Heart right ventricle (tissue), 16 donors: ENCODE data around the gene ZFYVE28. TPM values are rescaled to one million over a fixed set of nuclear protein-coding genes. Genes with fewer than 3 reads are reported as not detected.
A peak's percentile ranks its signal among the peaks of the same experiment; 100 is the strongest.
"Not testable (repeated sequence)": the region's sequence is repeated elsewhere in the genome, so short reads cannot be mapped to it uniquely, and the experiment has no call there.

Source experiments
- ATAC-seq, 8 donors: fragments of 200-7000 bp; cut with Tn5 transposase; one replicate each; pipeline ENCODE4 v1.9.1; 2020; ENCODE audit warnings: mild to moderate bottlenecking in 8 of 8, moderate library complexity in 8 of 8, moderate number of reproducible peaks in 1 of 8
- DNase-seq, 2 donors: peaks; one replicate each; pipeline ENCODE4 v3.0.0-alpha.2; 2020
- H3K27ac ChIP-seq, 10 donors: fragments of 200-600 bp; sonication (generic) in 2 of 10; one replicate each; pipeline versions ENCODE4 v1.5.0 to v1.8.0; 2020 to 2022; ENCODE audit warnings: mild to moderate bottlenecking in 3 of 10
- H3K27me3 ChIP-seq, 7 donors: fragments of 200-600 bp; one replicate each; pipeline ENCODE4 v1.8.0; 2021 to 2022; ENCODE audit warnings: mild to moderate bottlenecking in 2 of 7
- H3K36me3 ChIP-seq, 9 donors: fragments of 200-600 bp; sonication (generic) in 1 of 9; one replicate each; pipeline versions ENCODE4 v1.5.0 to v1.8.0; 2020 to 2022; ENCODE audit warnings: mild to moderate bottlenecking in 2 of 9
- H3K4me1 ChIP-seq, 9 donors: fragments of 200-600 bp; sonication (generic) in 1 of 9; one replicate each; pipeline versions ENCODE4 v1.5.0 to v1.8.0; 2020 to 2022; ENCODE audit warnings: mild to moderate bottlenecking in 4 of 9
- H3K4me3 ChIP-seq, 10 donors: fragments of 200-600 bp; sonication (generic) in 2 of 10; one replicate each; pipeline versions ENCODE4 v1.5.0 to v1.8.0; 2020 to 2022; ENCODE audit warnings: mild to moderate bottlenecking in 7 of 10, moderate library complexity in 2 of 10
- H3K9me3 ChIP-seq, 11 donors: fragments of 200-600 bp in 10 of 11; sonication (generic) in 2 of 11; one replicate each; pipeline versions ENCODE4 v1.5.0 to v1.8.0; 2013 to 2022; ENCODE audit warnings: mild to moderate bottlenecking in 2 of 11, control low read depth in 1 of 11, moderate library complexity in 1 of 11
- CTCF ChIP-seq, 9 donors: fragments of 200-600 bp; sonication (generic) in 2 of 9; IDR thresholded peaks; one replicate each; pipeline versions ENCODE4 v1.5.0 to v1.8.0; 2021 to 2022; ENCODE audit warnings: antibody characterized with exemption in 9 of 9, mild to moderate bottlenecking in 5 of 9, moderate library complexity in 1 of 9
- WGBS, 2 donors: extraction: QIAGEN DNeasy Blood & Tissue Kit; methylation state at CpG; one replicate each; pipeline ENCODE4 v1.1.7; 2013; ENCODE audit warnings: inconsistent platforms in 1 of 2; 5-methylcytosine and 5-hydroxymethylcytosine counted together
- intact Hi-C, 10 donors: fragments of 100-400 bp; cut with DNase I; formaldehyde crosslinking; loops; one replicate each; pipeline versions ENCODE4 v1.11.1 to v1.14.2; 2022
- long read RNA-seq, 3 donors: library from polyadenylated mRNA; unstranded; transcript quantifications; one replicate each; pipeline ENCODE4 v2.0.0, GENCODE V29; 2020 to 2021
- polyA plus RNA-seq, 2 donors: library from polyadenylated mRNA; stranded (reverse); fragments of 200-250 nt; gene quantifications; one replicate each; pipeline ENCODE4 v1.2.3, GENCODE V29; 2013
- total RNA-seq, 10 donors: library from RNA; stranded (reverse); fragmentation: NEBNext Ultra II Directional in 3 of 10; extraction: Animal tissue kit (Norgen Biotek cat#: 25700) in 3 of 10; gene quantifications; one replicate each; pipeline versions ENCODE4 v1.2.1 to v1.2.4, GENCODE V29; 2021 to 2023
- donor health status: Arrhythmogenic right ventricular cardiomyopathy.
- donor health status: ischemic (EF 13 %, LVEDD 7.1; RV severe dilation, severe dysfunction).
- donor health status: healthy with polysubstance abuse.
- donor health status: DM: no; HTN: yes; CAD: no.
- donor health status: DM: no; HTN: no; CAD: no.
- donor health status: ischemic (EF 25% LVEDD 6.9; RV normal size, moderate dysfunction).
- donor health status: ischemic (EF 25% LVEDD 5.7; RV mildly dilated, moderate dysfunction).
- donor health status: healthy.
- donor health status: DM: yes; HTN: yes; CAD: no.
- donor health status: Ischemic cardiomyopathy.
- donor health status: ischemic (EF 35%, LVEDD 5.7; RV mildly dilated, moderate dysfunction).
- donor health status: nonischemic (EF 11% LVEDD 7.7; RV severe dilation, severe dysfunction).
- donor health status: DM: yes; HTN: yes; CAD: no.
- donor health status: PGD.
- donor health status: ischemic (EF 29% LVEDD 5.4; RV normal size, mild dysfunction).
- donor health status: nonischemic (EF 23%, LVEDD 6.1; RV moderate dilation, normal function).

Gene ZFYVE28
- 1 to 10 TPM; 2.3 to 9.9 (median 3.3) TPM for total RNA-seq
- 1 to 10 TPM; 3.3 to 6.3 TPM for polyA plus RNA-seq
- long read RNA-seq, donor 1, full-length matches to known transcripts, result 1 of 24 reads
- long read RNA-seq, donor 1, partial matches to known transcripts, result 7 of 24 reads
- long read RNA-seq, donor 1, other reads (novel, unspliced or antisense), result 16 of 24 reads
- long read RNA-seq, donor 2, full-length matches to known transcripts, result 5 of 30 reads
- long read RNA-seq, donor 2, partial matches to known transcripts, result 11 of 30 reads
- long read RNA-seq, donor 2, other reads (novel, unspliced or antisense), result 14 of 30 reads
- long read RNA-seq, donor 3, partial matches to known transcripts, result 9 of 16 reads
- long read RNA-seq, donor 3, other reads (novel, unspliced or antisense), result 7 of 16 reads

GRCh38 chr4:2417765-2418649 is at the start of gene ZFYVE28:
Gene ZFYVE28, minus strand, starts transcription at chr4:2418645. Its CDS starts 322 bp downstream, at chr4:2418323.
- DNase-seq (no peak), ATAC-seq (peak in 2 of 8 donors; percentile 0 to 13)
- intact Hi-C loops, result loop anchor here in 8 of 10 donors (5.0 to 10.0 kb wide), 6 partner anchors 44 to 547 kb away; partner anchors contain the start of genes MXD4 (in 6 of the 8), HAUS3 (in 3 of the 8), POLN (in 3 of the 8) and GRK4 (in 1 of the 8)
- no peaks in the 10 kb centered on the region for H3K36me3 ChIP-seq
- peaks cover 8 to 48% (median 30%) of the 10 kb centered on the region in 9 donors for H3K4me1 ChIP-seq
- H3K4me3 ChIP-seq, result peak within 1 kb of the TSS; percentile 41 to 93 (median 63)
- peaks cover 0 to 68% (median 34%) of the 10 kb centered on the region in 7 donors for H3K27me3 ChIP-seq
- H3K27ac ChIP-seq, result peak within 1 kb of the TSS in 6 of 10 donors; percentile 31 to 71 (median 52)
- no peak for TF ChIP-seq CTCF (IDR thresholded peaks at IDR 0.05)
- no peaks in the 10 kb centered on the region for H3K9me3 ChIP-seq
- 1% methylated on average over 74 to 90 of the region's 90 CpGs for WGBS, 2 donors

GRCh38 chr4:2465544-2465943 is 47.1 kb upstream of the ZFYVE28 start:
- H3K4me3 ChIP-seq, DNase-seq, H3K9me3 ChIP-seq, ATAC-seq, H3K36me3 ChIP-seq, H3K27ac ChIP-seq: not testable (repeated sequence)
- Histone ChIP-seq H3K27me3 (peaks cover 0 to 13% (median 0%) of the 10 kb centered on the region in 7 donors), H3K4me1 (peaks cover 7 to 35% (median 26%) of the 10 kb centered on the region in 9 donors)
- intact Hi-C loops, result loop anchor here in 6 of 10 donors (5.0 to 10.0 kb wide), 4 partner anchors 72 to 243 kb away; partner anchors contain the start of gene FAM193A (in 4 of the 6)

- ATAC-seq, result no peak
- no peak for TF ChIP-seq CTCF (IDR thresholded peaks at IDR 0.05)
- no peak for DNase-seq
- H3K27me3 ChIP-seq, result peaks cover 0 to 13% (median 0%) of the 10 kb centered on the region in 7 donors
- no peak overlapping the region for H3K4me3 ChIP-seq
- WGBS, 2 donors, result 93% methylated on average over 6 of the region's 6 CpGs
- intact Hi-C loops, result loop anchor here in 6 of 10 donors (5.0 to 10.0 kb wide), 4 partner anchors 72 to 243 kb away; partner anchors contain the start of gene FAM193A (in 4 of the 6)
- H3K27ac ChIP-seq, result no peak overlapping the region
- H3K36me3 ChIP-seq, result no peaks in the 10 kb centered on the region
- no peaks in the 10 kb centered on the region for H3K9me3 ChIP-seq
- peaks cover 7 to 30% (median 21%) of the 10 kb centered on the region in 9 donors for H3K4me1 ChIP-seq
These were observed 46.6 kb upstream of the ZFYVE28 start for GRCh38 chr4:2465032-2465431.

- Histone ChIP-seq H3K27ac (peak overlapping the region in 5 of 10 donors; percentile 1 to 68 (median 32)), H3K9me3 (no peaks in the 10 kb centered on the region), H3K4me3 (peak overlapping the region in 9 of 10 donors; percentile 44 to 65 (median 57)), H3K36me3 (no peaks in the 10 kb centered on the region), H3K27me3 (peaks cover 0 to 13% (median 8%) of the 10 kb centered on the region in 7 donors), H3K4me1 (peaks cover 7 to 24% (median 16%) of the 10 kb centered on the region in 9 donors)
- WGBS, 2 donors, result 33 to 34% methylated on average over 32 to 35 of the region's 35 CpGs
- peak in 2 of 9 donors; percentile 3 to 14 for TF ChIP-seq CTCF (IDR thresholded peaks at IDR 0.05)
- intact Hi-C loops, result loop anchor here in 6 of 10 donors (1.0 to 10.0 kb wide), 5 partner anchors 46 to 246 kb away; partner anchors contain the start of genes CFAP99 (in 1 of the 6) and ZFYVE28 (in 1 of the 6)
- DNase-seq (no peak), ATAC-seq (peak in 1 of 8 donors; percentile 2)
These were observed 44.7 kb upstream of the ZFYVE28 start for GRCh38 chr4:2462992-2463762.
